Stimulated activated CD4-positive, alpha-beta T cell treated with anti-CD3 and anti-CD28 coated beads, Interleukin-2, amount 100 ng/mL, for 4 hours (primary cell): ENCODE data around the gene TCF12.
"Not testable (repeated sequence)": the region's sequence is repeated elsewhere in the genome, so short reads cannot be mapped to it uniquely, and the experiment has no call there.

Experiments
- DNase-seq: peaks from one replicate; pipeline ENCODE4 v3.0.0-alpha.2; 2020; ENCODE audit warnings: low read depth

TCF12 gene

GRCh38 chr15:57135800-57136199, 217.4 kb downstream of the TCF12 start:
- DNase-seq, result no peak

- DNase-seq, result no peak
These were observed 219.9 kb downstream of the TCF12 start for GRCh38 chr15:57138349-57138788.

- DNase-seq, result no peak
These were observed 225.2 kb downstream of the TCF12 start for GRCh38 chr15:57143511-57144078.

GRCh38 chr15:57144448-57144847, 226.0 kb downstream of the TCF12 start:
- no peak for DNase-seq

- DNase-seq, result no peak
These were observed 228.2 kb downstream of the TCF12 start for GRCh38 chr15:57146506-57147201.

GRCh38 chr15:57147621-57148020, 229.2 kb downstream of the TCF12 start:
- DNase-seq, result no peak

GRCh38 chr15:57148262-57148661, 229.8 kb downstream of the TCF12 start:
- no peak for DNase-seq

- DNase-seq, result no peak
These were observed 230.8 kb downstream of the TCF12 start for GRCh38 chr15:57149196-57149595.

- no peak for DNase-seq
These were observed 231.8 kb downstream of the TCF12 start for GRCh38 chr15:57150066-57150865.

- not testable (repeated sequence) for DNase-seq
These were observed 232.4 kb downstream of the TCF12 start for GRCh38 chr15:57150866-57151203.

- no peak for DNase-seq
These were observed 233.7 kb downstream of the TCF12 start for GRCh38 chr15:57152133-57152532.

- DNase-seq, result no peak
These were observed 234.5 kb downstream of the TCF12 start for GRCh38 chr15:57152666-57153539.

GRCh38 chr15:57156210-57156884, 237.9 kb downstream of the TCF12 start:
- no peak for DNase-seq

GRCh38 chr15:57158589-57158988, 240.1 kb downstream of the TCF12 start:
- no peak for DNase-seq

- DNase-seq, result no peak
These were observed 240.7 kb downstream of the TCF12 start for GRCh38 chr15:57158997-57159668.

- no peak for DNase-seq
These were observed 241.3 kb downstream of the TCF12 start for GRCh38 chr15:57159767-57160166.

GRCh38 chr15:57160823-57161560, 242.5 kb downstream of the TCF12 start:
- no peak for DNase-seq

- not testable (repeated sequence) for DNase-seq
These were observed 245.8 kb downstream of the TCF12 start for GRCh38 chr15:57164251-57164650.

GRCh38 chr15:57165992-57166391, 247.5 kb downstream of the TCF12 start:
- no peak for DNase-seq

GRCh38 chr15:57167821-57168395, 249.5 kb downstream of the TCF12 start:
- no peak for DNase-seq
